Hepatocyte (in vitro differentiated cells): Measurements from ENCODE around the gene TUT1.

ENCODE experiments used
- EZH2 ChIP-seq: fragments of 200-600 bp; sonication (generic); IDR thresholded peaks from 2 replicates; pipeline ENCODE4 v1.6.1; 2016; ENCODE audit warnings: antibody characterized with exemption, mild to moderate bottlenecking, borderline replicate concordance
- EZH2phosphoT487 ChIP-seq: fragments of 200-600 bp; sonication (generic); IDR thresholded peaks from one replicate; pipeline ENCODE4 v1.6.1; 2018; ENCODE audit warnings: antibody characterized with exemption, mild to moderate bottlenecking, low read depth, moderate library complexity; ENCODE audit not compliant: unreplicated experiment, severe bottlenecking
- TF ChIP-seq, protein P1 (sequence below): fragments of 200-600 bp; sonication (generic); IDR thresholded peaks from 2 replicates; pipeline ENCODE4 v1.5.1; 2016; ENCODE audit warnings: antibody characterized with exemption, mild to moderate bottlenecking; ENCODE audit not compliant: poor library complexity

DNA sequence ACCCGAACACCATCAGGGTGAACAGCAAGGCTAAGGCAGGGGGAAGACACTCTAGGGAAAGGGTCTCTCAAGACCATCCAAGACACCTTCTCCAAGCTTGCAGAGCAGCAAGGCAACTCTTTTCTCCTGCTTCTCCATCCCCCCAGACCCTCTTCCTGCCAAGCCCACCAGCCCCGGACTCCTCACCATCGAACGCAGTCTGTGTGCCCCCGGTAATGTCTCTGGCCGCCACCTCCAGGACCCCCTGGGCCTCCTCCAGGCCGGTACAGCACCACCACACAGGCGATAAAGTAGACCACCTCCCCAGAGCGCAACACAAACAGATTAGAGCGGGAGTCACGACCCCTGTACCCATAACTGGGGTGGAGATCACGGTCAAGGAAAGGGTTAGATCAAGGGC lies 17.5 kb upstream of the TUT1 start:
- TF ChIP-seq, protein P1, sequence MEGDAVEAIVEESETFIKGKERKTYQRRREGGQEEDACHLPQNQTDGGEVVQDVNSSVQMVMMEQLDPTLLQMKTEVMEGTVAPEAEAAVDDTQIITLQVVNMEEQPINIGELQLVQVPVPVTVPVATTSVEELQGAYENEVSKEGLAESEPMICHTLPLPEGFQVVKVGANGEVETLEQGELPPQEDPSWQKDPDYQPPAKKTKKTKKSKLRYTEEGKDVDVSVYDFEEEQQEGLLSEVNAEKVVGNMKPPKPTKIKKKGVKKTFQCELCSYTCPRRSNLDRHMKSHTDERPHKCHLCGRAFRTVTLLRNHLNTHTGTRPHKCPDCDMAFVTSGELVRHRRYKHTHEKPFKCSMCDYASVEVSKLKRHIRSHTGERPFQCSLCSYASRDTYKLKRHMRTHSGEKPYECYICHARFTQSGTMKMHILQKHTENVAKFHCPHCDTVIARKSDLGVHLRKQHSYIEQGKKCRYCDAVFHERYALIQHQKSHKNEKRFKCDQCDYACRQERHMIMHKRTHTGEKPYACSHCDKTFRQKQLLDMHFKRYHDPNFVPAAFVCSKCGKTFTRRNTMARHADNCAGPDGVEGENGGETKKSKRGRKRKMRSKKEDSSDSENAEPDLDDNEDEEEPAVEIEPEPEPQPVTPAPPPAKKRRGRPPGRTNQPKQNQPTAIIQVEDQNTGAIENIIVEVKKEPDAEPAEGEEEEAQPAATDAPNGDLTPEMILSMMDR = no peak
- TF ChIP-seq EZH2 (no peak), EZH2phosphoT487 (no peak)
